GM10847 (cell line): ENCODE measurements around the gene AFF4.

Source experiments
- POLR2A ChIP-seq: IDR thresholded peaks from 2 replicates; pipeline ENCODE4 v1.6.1; 2011; ENCODE audit not compliant: insufficient read length; ENCODE audit errors: extremely low read depth

Gene AFF4

DNA sequence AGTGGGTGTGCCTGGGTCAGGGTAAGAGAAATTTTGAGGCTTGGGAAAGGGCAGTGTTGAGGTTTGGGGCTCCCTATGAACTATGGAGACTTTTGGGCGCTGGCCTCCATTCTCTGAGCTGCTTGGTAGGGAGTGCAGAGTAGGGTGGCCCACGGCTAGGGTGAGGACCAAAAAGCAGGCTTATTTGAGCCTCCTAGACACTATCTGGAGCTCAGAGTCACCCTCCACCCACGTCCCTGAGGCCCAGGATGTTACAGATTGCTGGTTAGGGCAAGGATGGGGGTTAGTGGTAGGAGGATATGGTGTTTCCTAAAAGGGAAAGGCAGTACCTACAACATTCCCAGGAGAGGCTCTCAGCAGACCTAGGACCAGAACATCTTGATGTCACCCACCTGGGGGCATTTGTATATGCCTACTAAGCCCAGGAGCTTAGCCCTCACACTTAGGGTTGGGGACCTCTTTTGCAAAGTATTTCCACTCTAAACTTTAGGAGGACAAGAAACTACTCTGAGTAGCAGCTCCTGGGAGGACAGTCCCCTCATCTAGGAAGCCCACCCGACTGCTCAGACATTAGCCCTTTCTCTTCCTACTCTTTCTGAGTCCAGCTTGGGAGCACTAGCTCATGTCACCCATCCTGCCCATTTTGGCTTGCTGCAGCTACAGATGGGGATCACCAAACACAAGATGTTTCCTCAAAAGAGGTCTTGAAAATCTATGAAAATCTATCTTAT, 135.3 kb downstream of the AFF4 start:
- TF ChIP-seq POLR2A: no peak

DNA sequence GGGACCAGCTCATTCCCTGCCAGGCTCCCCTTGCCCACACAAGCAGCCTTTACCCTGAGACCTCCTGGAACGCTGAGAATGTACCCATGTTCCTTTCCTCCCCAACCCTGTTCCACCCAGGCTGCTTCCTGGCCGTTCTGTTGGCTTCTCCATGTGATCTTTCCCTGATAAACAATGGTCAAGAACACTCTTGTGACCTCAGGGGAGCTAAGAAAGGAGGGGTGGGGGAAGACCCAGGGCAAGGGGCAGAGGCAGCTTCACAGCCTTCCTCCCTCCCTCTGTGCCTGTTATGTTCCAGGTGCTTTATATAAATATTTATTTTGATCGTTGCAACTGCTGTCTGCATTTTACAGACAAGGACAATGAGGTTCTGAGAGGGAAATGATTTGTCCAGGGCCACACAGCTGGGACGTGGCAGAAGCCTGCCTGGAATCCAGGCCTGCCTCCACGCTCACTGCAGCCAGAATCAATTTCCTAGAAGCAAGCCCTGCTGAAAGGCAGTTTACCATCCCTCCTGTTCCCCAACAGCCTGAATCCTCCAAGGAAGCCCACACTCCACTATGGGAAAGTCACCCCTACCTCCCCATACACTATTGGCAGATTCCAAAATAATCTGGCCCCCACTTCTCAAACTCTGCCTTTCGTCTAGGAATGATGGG, 136.9 kb downstream of the AFF4 start:
- TF ChIP-seq POLR2A: no peak

DNA sequence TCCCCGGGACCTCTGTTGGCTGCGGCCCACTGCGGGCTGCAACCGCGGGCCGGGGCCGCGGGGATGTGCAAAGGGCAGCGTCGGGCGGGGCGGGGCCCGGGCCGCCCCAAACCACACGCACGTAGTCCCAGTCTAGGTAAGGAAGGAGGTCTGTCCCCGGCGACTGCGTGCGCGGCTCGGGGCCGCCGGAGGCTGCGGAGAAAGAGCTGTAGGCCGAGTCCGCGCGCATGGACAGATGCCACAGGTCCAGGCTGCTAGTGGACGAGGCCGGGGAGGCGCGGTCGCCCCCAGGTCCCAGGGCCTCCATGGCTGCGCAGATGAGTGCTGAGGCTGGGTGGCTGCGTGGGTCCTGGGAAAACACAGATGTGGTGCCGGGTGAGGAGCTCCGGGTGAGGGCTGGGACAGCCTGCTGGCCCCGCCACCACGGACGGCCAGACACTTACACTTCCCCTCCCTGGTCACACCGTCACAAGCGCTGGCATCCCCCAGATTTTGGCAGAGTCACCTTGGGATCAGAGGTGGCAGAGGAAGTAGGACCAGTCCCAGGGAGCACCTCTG, 137.5 kb downstream of the AFF4 start:
- TF ChIP-seq POLR2A: no peak
